Cardiac fibroblast (primary cell): ENCODE measurements around the gene ICOS.

ENCODE experiments used
- DNase-seq, 2 donors: peaks; one replicate each; pipeline versions ENCODE4 v3.0.0 to v3.0.0-alpha.2; 2010; ENCODE audit warnings: low read depth in 2 of 2
- H3K4me3 ChIP-seq, 2 donors: replicated peaks in 1 of 2; 1 replicate in 1 of 2; 2 replicates in 1 of 2; pipeline ENCODE4 v1.5.1; 2011; ENCODE audit warnings: low read depth in 2 of 2, low read length in 2 of 2, mild to moderate bottlenecking in 2 of 2, moderate library complexity in 1 of 2
- TF ChIP-seq, protein P1 (sequence below): IDR thresholded peaks from one replicate; pipeline ENCODE4 v1.5.1; 2011; ENCODE audit warnings: low read depth, mild to moderate bottlenecking, low read length, inconsistent platforms

ICOS gene

GRCh38 chr2:204004912-204005311 lies 68.3 kb downstream of the ICOS start:
- no peak overlapping the region for H3K4me3 ChIP-seq
- TF ChIP-seq, protein P1, sequence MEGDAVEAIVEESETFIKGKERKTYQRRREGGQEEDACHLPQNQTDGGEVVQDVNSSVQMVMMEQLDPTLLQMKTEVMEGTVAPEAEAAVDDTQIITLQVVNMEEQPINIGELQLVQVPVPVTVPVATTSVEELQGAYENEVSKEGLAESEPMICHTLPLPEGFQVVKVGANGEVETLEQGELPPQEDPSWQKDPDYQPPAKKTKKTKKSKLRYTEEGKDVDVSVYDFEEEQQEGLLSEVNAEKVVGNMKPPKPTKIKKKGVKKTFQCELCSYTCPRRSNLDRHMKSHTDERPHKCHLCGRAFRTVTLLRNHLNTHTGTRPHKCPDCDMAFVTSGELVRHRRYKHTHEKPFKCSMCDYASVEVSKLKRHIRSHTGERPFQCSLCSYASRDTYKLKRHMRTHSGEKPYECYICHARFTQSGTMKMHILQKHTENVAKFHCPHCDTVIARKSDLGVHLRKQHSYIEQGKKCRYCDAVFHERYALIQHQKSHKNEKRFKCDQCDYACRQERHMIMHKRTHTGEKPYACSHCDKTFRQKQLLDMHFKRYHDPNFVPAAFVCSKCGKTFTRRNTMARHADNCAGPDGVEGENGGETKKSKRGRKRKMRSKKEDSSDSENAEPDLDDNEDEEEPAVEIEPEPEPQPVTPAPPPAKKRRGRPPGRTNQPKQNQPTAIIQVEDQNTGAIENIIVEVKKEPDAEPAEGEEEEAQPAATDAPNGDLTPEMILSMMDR, result no peak
- no peak for DNase-seq

DNA sequence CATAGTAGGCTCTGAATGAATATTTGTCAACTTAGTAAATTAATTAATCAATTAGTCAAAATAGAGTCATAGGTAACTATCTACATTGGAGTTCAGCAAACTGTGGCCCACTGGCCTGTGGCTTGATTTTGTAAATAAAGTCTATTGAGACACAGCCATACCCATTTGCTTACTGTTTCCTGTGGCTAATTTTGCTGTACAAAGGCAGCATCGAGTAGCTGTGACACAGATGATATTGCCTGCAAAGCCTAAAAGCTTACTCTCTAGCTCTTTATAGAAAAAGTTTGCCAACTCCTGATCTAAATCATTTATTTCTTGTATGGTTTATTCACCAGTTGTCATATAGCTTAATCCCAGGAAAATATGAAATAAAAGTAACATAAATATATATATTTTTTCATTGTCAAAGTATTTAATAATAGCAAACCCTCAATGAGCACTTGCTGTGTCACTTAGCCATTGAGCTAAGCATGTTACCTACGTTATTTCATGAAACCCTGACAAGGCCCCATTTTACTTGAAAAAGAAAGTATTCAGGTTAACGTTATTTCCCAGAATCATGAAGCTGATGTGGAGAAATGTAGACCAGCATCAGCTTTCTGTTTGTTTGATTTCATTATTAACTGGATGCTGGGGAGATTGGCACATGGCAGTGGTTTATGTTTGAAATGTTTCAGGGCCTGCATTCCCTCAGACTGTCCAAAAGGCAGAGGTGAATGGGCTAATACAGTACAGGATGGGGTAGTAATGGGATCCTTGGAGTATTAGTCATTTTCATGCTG lies 69.6 kb downstream of the ICOS start:
- H3K4me3 ChIP-seq, result no peak overlapping the region
- TF ChIP-seq, protein P1, result no peak
- DNase-seq, result no peak

GRCh38 chr2:204008352-204008751 lies 71.8 kb downstream of the ICOS start:
- H3K4me3 ChIP-seq, result no peak overlapping the region
- TF ChIP-seq, protein P1, result no peak
- DNase-seq, result no peak

GRCh38 chr2:204010628-204011560 lies 74.3 kb downstream of the ICOS start:
- TF ChIP-seq, protein P1, result no peak
- no peak for DNase-seq

More at GRCh38 chr2:204010628-204011560, 74.3 kb downstream of the ICOS start:
- H3K4me3 ChIP-seq, result no peak overlapping the region
